Neural progenitor cell (in vitro differentiated cells): ENCODE data around the gene LYZL2. TPM values are rescaled to one million over a fixed set of nuclear protein-coding genes. Genes with fewer than 3 reads are reported as not detected.
"Not testable (repeated sequence)": the region's sequence is repeated elsewhere in the genome, so short reads cannot be mapped to it uniquely, and the experiment has no call there.

Experiments used
- DNase-seq: peaks from one replicate; pipeline ENCODE4 v3.0.0-alpha.2; 2016; ENCODE audit warnings: low spot score
- H2AFZ ChIP-seq: fragments of 200-600 bp; sonication (generic); replicated peaks from 2 replicates; pipeline ENCODE4 v1.6.1; 2016; ENCODE audit warnings: antibody characterized with exemption
- H3F3A ChIP-seq: fragments of 200-600 bp; sonication (generic); 2 replicates; pipeline ENCODE4 v1.6.1; 2016; ENCODE audit warnings: antibody characterized with exemption, low read depth
- H3K27ac ChIP-seq: fragments of 200-600 bp; sonication (generic); 2 replicates; pipeline ENCODE4 v1.5.1; 2016; ENCODE audit warnings: mild to moderate bottlenecking
- H3K27me3 ChIP-seq: fragments of 200-600 bp; sonication (generic); 2 replicates; pipeline ENCODE4 v1.6.1; 2016; ENCODE audit warnings: mild to moderate bottlenecking, moderate library complexity
- H3K36me3 ChIP-seq: fragments of 200-600 bp; sonication (generic); 2 replicates; pipeline ENCODE4 v1.5.1; 2016
- H3K4me1 ChIP-seq: fragments of 200-600 bp; sonication (generic); 2 replicates; pipeline ENCODE4 v1.6.1; 2016; ENCODE audit warnings: mixed run types
- H3K4me2 ChIP-seq: fragments of 200-600 bp; sonication (generic); 2 replicates; pipeline ENCODE4 v1.6.1; 2016
- H3K4me3 ChIP-seq: fragments of 200-600 bp; sonication (generic); 2 replicates; pipeline ENCODE4 v1.5.1; 2016
- H3K79me2 ChIP-seq: fragments of 200-600 bp; sonication (generic); 2 replicates; pipeline ENCODE4 v1.6.1; 2016; ENCODE audit warnings: low read depth
- H3K9ac ChIP-seq: fragments of 200-600 bp; sonication (generic); 2 replicates; pipeline ENCODE4 v1.6.1; 2016
- H3K9me3 ChIP-seq: fragments of 200-600 bp; sonication (generic); 2 replicates; pipeline ENCODE4 v1.5.1; 2016; ENCODE audit warnings: low read depth
- H4K20me1 ChIP-seq: fragments of 200-600 bp; sonication (generic); 2 replicates; pipeline ENCODE4 v1.6.1; 2016; ENCODE audit warnings: low read depth
- H3K27ac Mint-ChIP-seq: 3 replicates; pipeline ENCODE4 v1.8.0; 2021; ENCODE audit warnings: mixed read lengths
- H3K27me3 Mint-ChIP-seq: 2 replicates; pipeline ENCODE4 v1.8.0; 2022; ENCODE audit warnings: low read depth, mild to moderate bottlenecking, inconsistent platforms, moderate library complexity, mixed read lengths; ENCODE audit not compliant: insufficient read depth
- H3K36me3 Mint-ChIP-seq: 3 replicates; pipeline ENCODE4 v1.8.0; 2021; ENCODE audit warnings: mixed read lengths
- H3K4me1 Mint-ChIP-seq: 3 replicates; pipeline ENCODE4 v1.8.0; 2021; ENCODE audit warnings: mixed read lengths
- H3K4me3 Mint-ChIP-seq: 3 replicates; pipeline ENCODE4 v1.8.0; 2021; ENCODE audit warnings: mild to moderate bottlenecking, moderate library complexity, mixed read lengths
- H3K9me3 Mint-ChIP-seq: 3 replicates; pipeline ENCODE4 v1.8.0; 2020; ENCODE audit warnings: mixed read lengths
- CTCF ChIP-seq: fragments of 200-600 bp; sonication (generic); IDR thresholded peaks from 2 replicates; pipeline ENCODE4 v1.5.1; 2017; ENCODE audit warnings: antibody characterized with exemption, mild to moderate bottlenecking
- EZH2 ChIP-seq: fragments of 200-600 bp; sonication (generic); IDR thresholded peaks from 2 replicates; pipeline ENCODE4 v1.6.1; 2017; ENCODE audit warnings: antibody characterized with exemption, mild to moderate bottlenecking, moderate library complexity
- EZH2phosphoT487 ChIP-seq: fragments of 200-600 bp; sonication (generic); IDR thresholded peaks from 2 replicates; pipeline ENCODE4 v1.6.1; 2017; ENCODE audit warnings: antibody characterized with exemption
- total RNA-seq: library from RNA; depleted of rRNA; stranded (reverse); fragments of >200 nt; gene quantifications from 2 replicates; pipeline ENCODE4 v1.2.3, GENCODE V29; 2015; ENCODE audit warnings: low replicate concordance

The LYZL2 gene
- total RNA-seq, 1 donor from 2014 or later, result not detected

DNA sequence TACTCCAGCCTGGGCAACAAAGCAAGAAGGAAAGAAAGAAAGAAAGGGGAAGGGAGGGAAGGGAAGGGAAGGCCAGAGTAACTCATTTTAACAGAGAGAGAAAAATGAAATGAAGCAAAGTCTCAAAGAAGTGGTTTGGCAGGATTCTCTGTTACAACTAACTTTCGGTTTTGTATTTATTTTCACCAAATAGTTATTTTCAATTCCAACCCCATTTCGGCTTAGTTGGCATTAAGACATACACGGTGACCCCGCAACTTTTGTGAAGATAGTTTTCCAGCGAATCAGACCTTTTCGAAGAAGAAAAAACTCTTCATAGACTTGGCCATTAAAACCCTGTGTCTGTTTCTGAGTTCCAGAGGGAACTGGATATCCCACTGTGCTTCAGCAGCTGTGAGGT lies 45.2 kb upstream of the LYZL2 start:
- Histone ChIP-seq H3K4me3 (no peak overlapping the region), H2AFZ (no peak overlapping the region), H3K27me3 (no peaks in the 10 kb centered on the region), H3K9me3 (no peaks in the 10 kb centered on the region), H3K36me3 (no peaks in the 10 kb centered on the region), H3K4me2 (no peak overlapping the region), H3K27ac (no peak overlapping the region), H4K20me1 (no peaks in the 10 kb centered on the region), H3F3A (no peaks in the 10 kb centered on the region), H3K79me2 (no peaks in the 10 kb centered on the region), H3K9ac (no peak overlapping the region), H3K4me1 (no peaks in the 10 kb centered on the region)
- H3K4me3 Mint-ChIP-seq, result no peak overlapping the region
- TF ChIP-seq EZH2phosphoT487 (no peak), EZH2 (no peak), CTCF (no peak)
- peaks cover 15% of the 10 kb centered on the region for H3K4me1 Mint-ChIP-seq
- DNase-seq, result no peak
- H3K27me3 Mint-ChIP-seq, result peaks cover 4% of the 10 kb centered on the region
- no peak overlapping the region for H3K27ac Mint-ChIP-seq
- H3K9me3 Mint-ChIP-seq, result peaks cover 4% of the 10 kb centered on the region
- H3K36me3 Mint-ChIP-seq, result no peaks in the 10 kb centered on the region

- not testable (repeated sequence) for H3K79me2 ChIP-seq, H3K27ac ChIP-seq, H3K9me3 Mint-ChIP-seq, H3K27me3 ChIP-seq, H3K9me3 ChIP-seq, DNase-seq, H3K27me3 Mint-ChIP-seq, H3K27ac Mint-ChIP-seq, H3K4me3 ChIP-seq, H3K36me3 Mint-ChIP-seq, H3K36me3 ChIP-seq, H3K4me1 ChIP-seq, H3K4me2 ChIP-seq, H3F3A ChIP-seq, H3K4me3 Mint-ChIP-seq, H2AFZ ChIP-seq, H3K9ac ChIP-seq, H4K20me1 ChIP-seq
- H3K4me1 Mint-ChIP-seq, result peaks cover 21% of the 10 kb centered on the region
Observed at GRCh38 chr10:30673262-30673661, 43.7 kb upstream of the LYZL2 start.

DNA sequence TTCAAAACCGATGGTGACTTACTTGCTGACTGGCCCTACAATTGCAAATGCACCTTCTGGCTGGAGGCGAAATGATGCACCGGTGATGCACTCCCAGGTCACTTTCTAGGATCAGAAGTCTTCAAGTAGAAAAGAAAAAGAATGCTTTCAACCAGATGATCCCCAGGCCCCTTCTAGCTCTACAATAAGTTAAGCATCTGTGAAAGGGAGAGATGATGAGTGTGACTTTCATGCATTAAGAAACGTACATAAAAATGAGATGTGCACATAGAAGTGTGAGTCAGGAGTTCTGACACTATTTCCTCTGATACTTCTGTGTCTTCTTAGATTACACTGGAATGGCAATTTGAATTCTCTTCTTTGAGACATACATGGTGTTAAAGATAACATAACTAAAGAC lies 42.8 kb upstream of the LYZL2 start:
- peaks cover 21% of the 10 kb centered on the region for H3K4me1 Mint-ChIP-seq
- not testable (repeated sequence) for H2AFZ ChIP-seq, H3K9ac ChIP-seq, H3K9me3 ChIP-seq, H3K79me2 ChIP-seq, H3K4me2 ChIP-seq, H3K27ac Mint-ChIP-seq, H3K36me3 Mint-ChIP-seq, H3K9me3 Mint-ChIP-seq, H3F3A ChIP-seq, H3K27me3 Mint-ChIP-seq, H3K4me1 ChIP-seq, H4K20me1 ChIP-seq, H3K27ac ChIP-seq, H3K36me3 ChIP-seq, H3K27me3 ChIP-seq, DNase-seq, H3K4me3 Mint-ChIP-seq, H3K4me3 ChIP-seq

DNA sequence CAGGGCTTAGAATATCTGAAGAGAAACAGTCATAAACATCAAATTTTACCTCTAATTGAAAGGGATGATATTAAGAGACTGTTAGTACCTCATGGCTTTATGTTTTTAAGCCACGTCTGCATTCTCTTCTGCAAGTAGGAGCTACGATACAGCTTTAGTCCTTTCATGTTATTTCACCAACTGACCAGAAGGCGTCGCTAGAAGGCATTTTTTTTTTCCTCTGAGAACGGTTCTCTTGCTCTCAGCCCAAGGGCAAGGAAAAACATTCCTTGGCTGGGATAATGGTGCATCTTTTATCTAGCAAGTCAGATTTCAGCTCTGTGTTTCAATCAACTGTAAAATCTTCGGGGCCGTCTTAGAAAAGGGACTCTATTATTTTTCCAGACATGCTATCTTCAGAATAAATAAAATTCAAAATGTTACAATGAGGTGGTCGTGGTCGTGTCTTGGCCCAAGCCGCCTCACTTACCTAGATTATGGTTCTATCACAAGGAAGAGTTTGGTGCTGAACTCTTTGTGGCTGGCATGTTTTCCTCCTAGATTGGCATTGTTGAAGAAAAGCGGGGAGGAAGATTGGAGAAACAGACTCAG lies 41.6 kb upstream of the LYZL2 start:
- H3K9ac ChIP-seq, result no peak overlapping the region
- H3K36me3 Mint-ChIP-seq, result no peaks in the 10 kb centered on the region

DNA sequence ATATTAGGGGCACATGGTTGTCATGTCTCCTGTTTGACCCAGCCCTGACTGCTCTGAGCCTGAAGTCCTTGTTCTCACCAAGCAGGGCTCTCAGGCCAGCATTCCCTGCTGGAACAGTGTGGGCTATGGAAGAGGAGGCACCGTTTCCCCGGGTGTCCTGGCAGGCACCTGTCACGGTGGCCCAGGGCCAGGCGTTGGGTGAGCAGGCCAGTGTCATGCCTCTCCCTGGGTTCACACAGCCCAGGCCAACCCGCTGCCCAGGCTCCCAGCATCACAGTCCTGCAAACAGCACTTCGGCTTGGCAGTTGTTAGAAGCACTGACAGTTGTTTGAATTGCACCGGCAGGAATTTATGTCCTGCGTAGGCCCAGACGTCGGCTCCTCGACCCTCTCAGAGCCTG lies 38.4 kb upstream of the LYZL2 start:
- not testable (repeated sequence) for H3K27ac ChIP-seq, DNase-seq, H4K20me1 ChIP-seq, H3F3A ChIP-seq, H3K27ac Mint-ChIP-seq, H3K36me3 Mint-ChIP-seq, H3K9ac ChIP-seq, H3K36me3 ChIP-seq, H3K9me3 Mint-ChIP-seq, H3K9me3 ChIP-seq, H3K79me2 ChIP-seq, H2AFZ ChIP-seq, H3K4me3 ChIP-seq, H3K4me3 Mint-ChIP-seq, H3K27me3 ChIP-seq, H3K4me2 ChIP-seq, H3K4me1 ChIP-seq
- H3K27me3 Mint-ChIP-seq, result peaks cover 11% of the 10 kb centered on the region
- peaks cover 20% of the 10 kb centered on the region for H3K4me1 Mint-ChIP-seq

More for the DNA sequence above, 41.6 kb upstream of the LYZL2 start:
- Mint-ChIP-seq H3K4me1 (peaks cover 21% of the 10 kb centered on the region), H3K9me3 (no peaks in the 10 kb centered on the region), H3K27ac (no peak overlapping the region), H3K27me3 (peaks cover 9% of the 10 kb centered on the region), H3K4me3 (no peak overlapping the region)
- Histone ChIP-seq H4K20me1 (no peaks in the 10 kb centered on the region), H3K27me3 (no peaks in the 10 kb centered on the region), H3K4me3 (no peak overlapping the region), H3F3A (no peaks in the 10 kb centered on the region), H3K27ac (no peak overlapping the region), H2AFZ (peak overlapping the region; percentile 7), H3K79me2 (no peaks in the 10 kb centered on the region), H3K4me1 (no peaks in the 10 kb centered on the region), H3K4me2 (no peak overlapping the region), H3K9me3 (no peaks in the 10 kb centered on the region), H3K36me3 (no peaks in the 10 kb centered on the region)
- DNase-seq, result peak; percentile 70
- TF ChIP-seq EZH2 (no peak), CTCF (peak; percentile 79)

GRCh38 chr10:30663403-30663802 lies 33.9 kb upstream of the LYZL2 start:
- H3K4me3 Mint-ChIP-seq, H3K9me3 Mint-ChIP-seq: not testable (repeated sequence)
- peak overlapping the region; percentile 50 for H2AFZ ChIP-seq

More at GRCh38 chr10:30663403-30663802, 33.9 kb upstream of the LYZL2 start:
- not testable (repeated sequence) for H4K20me1 ChIP-seq, H3K36me3 ChIP-seq, H3K27ac Mint-ChIP-seq, H3K9me3 ChIP-seq, H3K27ac ChIP-seq, H3K4me3 ChIP-seq, H3K9ac ChIP-seq, H3K27me3 ChIP-seq, H3K79me2 ChIP-seq, H3K4me1 ChIP-seq, H3K36me3 Mint-ChIP-seq, H3F3A ChIP-seq, H3K4me1 Mint-ChIP-seq, DNase-seq, H3K4me2 ChIP-seq
- H3K27me3 Mint-ChIP-seq, result peaks cover 12% of the 10 kb centered on the region
